HPDE6-E6E7 (cell line): Measurements from ENCODE around the gene WDR64.

Experiments
- DNase-seq: peaks from one replicate; pipeline ENCODE4 v3.0.0; 2011; ENCODE audit warnings: missing footprints; ENCODE audit errors: extremely low spot score

Gene WDR64

DNA sequence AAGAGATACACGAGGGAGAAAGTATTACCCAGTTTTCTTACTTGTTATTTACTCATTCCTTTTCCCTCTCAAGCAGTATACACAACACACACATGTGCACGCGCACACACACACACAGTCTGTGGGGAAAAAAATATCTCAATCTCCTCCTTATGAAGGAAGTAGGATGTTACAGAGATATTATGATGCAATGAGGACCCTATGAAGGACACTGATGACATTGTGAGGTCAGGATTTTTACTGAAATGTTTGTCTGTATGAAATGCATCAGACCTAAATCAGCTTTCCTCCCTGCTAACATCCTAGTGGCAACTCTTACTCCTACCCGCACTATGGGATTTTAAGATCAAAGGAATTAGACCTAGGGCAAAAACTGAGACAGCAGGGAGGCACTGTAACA, at the start of gene WDR64:
TSS of gene WDR64 (plus strand) at position 270 of the 400 bp plus-strand sequence. CDS start 204 bp downstream, outside the sequence.
- no peak for DNase-seq

DNA sequence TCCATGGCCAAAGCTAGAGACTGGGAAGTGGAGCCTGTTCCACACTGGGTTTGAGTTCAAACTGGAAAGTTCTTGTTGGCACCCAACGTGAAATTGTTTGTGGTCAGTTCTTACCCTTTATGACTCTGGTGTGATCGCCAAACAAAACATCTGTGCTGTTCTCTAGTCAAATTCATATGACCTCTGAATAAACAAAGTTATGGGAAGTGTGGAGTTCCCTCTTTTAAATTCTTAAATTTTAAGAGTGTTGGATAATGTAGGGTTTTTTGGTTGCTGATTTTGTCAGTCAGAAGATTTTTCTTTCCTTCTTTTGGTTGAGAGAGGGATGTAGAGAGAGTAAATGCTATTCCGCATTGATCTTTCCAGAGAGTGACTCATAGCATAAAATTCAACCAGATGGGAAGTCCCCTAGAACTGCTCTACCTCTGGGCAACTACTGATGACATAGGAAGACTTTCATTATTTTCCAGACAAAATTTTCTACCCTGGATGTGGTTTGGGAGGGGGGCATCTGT, 48.3 kb upstream of the WDR64 start:
- DNase-seq: no peak

DNA sequence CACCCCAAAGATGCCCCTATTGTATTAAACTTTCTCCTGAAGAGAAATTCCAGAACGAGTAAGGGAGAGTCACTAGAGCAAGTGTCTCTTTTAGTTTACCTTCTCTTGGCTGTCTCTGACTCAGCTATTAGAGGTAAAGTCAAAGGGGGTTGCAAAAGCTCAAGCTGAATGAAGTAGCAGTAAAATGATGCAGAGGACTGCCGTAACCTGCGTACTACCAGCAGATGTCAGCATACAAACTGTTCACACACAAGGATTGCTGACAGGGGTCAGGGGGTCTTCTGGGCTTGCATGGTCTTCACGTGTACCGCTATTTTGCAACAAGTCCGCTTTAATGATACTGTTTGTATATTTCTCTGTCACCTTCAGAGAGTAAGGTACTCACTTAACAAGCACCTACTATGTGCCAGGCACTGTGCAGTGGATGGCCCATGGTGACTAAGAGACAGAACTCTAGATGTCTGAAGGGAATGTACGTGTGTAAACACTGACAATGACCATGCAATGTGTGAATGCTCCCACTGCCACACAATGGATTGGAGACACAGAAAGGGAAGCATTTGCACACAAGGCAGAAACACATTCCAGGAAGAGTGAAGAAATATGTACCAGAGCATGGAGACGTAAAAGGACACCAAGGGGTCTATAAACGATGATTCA, 46.8 kb upstream of the WDR64 start:
- no peak for DNase-seq

DNA sequence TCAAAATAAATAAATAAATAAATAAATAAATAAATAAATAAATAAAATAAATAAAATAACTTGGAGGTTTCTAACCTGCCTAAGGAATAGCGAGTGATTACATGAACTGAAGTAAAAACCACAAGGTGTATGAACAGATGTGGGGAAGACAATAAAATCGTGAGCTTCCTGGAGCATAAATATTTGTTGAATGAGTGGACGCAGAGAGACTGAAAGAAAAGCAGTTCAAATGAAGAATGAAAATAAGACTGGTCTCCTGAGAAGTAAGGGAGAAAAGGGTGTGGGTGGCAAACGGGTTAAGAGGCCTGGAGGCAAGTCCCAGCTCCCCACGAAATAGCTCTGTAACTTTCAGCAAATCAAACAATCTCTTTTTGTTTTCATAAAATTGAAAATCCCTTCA, 45.5 kb upstream of the WDR64 start:
- DNase-seq: peak; percentile 43

DNA sequence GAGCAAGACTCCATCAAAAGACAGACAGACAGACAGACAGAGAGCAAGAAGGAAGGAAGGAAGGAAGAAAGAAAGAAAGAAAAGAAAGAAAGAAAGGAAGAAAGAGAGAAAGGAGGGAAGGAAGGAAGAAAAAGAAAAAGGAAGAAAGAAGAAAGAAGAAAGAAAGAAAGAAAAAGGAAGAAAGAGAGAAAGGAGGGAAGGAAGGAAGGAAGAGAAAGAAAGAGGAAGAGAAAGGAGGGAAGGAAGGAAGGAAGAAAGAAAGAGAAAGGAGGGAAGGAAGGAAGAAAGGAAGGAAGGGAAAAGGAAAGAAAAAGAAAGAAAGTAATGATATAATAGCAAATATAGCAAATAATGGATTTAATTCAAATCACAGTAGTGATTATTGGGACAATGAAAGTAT, 44.6 kb upstream of the WDR64 start:
- DNase-seq: no peak

DNA sequence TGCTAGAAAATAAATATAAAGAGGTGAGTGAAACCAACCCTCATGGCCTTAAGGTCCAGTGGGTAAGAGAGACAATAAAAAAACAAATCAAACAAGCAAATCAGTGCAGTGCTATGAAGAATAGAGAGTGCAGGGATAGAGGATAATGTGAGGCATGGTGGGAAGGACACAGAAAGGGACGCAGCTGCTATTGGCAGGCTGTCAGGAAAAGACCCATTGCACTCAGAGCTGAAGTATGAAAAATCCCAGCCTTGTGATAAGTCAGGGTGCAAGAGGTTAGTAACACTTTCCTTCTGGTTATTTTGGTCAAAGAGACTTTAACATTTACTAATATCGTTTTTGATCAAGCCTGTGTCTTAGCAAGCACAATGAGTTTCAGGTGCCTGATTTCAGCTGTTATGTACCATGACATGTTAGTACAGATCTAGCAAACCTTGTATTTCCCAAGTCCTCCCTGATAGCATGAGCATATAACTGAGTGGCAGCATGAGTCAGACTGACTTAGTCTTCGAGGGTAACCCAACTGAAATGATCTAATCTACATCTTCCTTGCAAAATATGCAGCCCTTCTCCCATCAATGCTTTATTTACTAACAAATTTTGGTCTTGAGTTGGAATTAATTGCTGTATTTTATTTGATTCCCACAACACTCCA, 43.6 kb upstream of the WDR64 start:
- peak; percentile 81 for DNase-seq

DNA sequence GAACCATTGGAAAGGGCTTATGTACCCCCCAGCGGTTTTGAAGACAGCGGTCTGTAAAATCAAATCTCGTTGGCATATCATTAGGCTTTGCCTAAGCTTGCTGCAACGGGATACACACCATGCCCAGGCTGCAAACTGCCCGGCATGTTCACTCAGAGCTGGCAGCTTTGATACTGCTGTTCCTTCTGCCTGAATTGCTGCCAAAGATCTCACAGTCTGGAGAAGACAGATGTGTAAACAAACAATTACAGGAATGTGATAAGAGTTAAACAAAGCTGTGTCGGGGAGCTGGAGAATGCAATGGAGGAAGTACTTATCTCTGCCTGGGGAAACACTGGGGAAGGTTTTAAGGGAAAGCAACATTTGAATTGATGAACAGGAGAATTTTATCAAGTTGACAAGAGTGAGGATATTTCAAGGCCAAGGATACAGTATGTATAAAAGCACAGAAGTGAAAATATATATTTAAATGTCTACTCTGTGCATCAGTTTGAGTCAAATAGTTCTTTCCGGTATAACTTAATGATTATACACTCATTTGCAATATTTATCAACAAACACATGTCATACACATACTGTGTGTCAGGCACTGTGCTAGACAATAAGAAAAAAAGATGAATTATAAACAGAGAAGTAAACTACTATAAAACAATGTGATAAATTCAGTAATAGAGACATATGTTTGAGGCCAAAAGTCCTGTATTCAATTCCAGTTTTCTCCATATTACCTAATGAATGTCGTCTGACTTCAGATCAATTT, 41.8 kb upstream of the WDR64 start:
- no peak for DNase-seq

DNA sequence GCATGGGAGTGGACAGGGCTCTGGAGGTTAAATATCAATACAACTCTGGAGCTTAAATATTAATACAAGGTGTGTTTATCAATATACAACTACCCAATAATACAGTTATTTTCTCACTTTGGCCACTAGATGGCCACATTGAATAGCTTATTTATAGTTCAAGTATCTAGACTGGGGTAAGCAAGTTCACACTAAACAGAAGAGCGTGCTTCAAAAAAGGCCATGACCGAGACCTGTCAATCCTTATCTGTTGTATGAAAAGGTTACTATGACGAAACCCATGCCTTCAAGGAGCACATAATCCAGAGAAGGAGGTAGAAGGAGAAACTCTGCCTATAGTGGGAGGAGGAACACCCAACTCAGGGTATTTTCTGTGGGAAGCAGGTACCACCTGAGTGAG, 41.0 kb upstream of the WDR64 start:
- DNase-seq: no peak

DNA sequence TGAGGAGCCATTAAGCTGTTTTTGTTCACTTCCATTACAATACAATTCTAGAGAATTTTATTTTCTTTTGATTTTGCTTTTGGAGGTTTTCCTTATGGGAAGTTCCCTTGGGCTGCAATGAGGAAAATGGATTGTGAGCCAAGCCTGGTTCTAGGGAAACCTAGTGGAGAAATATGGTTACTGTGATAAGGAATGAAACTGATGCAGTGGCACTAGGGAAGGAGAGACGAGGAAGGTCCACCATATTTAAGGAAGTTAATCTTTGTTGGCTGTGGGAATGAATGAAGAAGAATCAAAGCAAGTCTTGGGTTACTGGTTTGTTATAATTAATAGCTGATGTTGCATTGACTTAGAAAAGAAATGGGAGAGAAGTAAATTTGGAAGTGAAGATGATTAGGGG, 40.3 kb upstream of the WDR64 start:
- no peak for DNase-seq

DNA sequence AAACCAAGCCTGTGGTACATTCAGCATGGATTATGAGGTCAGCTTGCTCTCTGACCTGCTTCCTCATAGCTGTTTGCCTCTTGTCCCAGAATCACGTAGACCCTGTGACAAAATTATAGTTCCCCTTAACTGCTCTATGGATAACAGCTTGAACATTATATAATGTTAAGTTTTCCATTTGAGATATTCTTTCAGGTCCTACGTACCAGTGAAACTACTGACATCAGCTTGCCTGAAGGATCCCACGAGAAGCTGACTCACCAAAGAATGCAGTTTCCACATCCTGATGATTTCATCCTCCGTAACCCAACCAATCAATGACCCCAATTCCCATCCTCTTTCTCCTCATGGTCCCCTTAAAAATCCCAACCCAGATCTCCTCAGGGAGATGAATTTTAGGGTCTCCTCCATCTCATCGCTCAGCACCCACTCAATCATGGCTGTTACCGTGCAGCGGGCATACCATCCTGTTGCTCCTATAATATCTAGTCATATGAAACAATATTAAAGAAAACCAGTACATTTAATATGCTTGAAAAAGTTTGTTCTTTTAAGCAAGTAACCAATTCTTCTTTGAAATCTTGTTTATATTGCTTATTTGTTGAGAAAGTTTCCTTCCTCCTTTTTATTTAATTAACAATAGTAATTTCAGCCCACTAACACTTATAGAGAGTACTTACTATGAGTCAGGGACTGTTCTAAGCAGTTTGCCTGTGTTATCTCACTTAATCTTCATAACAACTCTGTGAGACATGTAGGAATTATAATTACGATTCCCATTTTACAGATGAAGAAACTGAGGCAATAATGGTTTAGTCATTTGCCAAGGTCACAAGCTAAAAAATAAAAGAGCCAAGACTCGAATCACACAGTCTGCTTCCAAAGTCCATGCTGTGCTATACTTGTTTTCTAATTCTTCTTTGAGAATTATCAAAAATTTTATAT, 39.3 kb upstream of the WDR64 start:
- DNase-seq: no peak

DNA sequence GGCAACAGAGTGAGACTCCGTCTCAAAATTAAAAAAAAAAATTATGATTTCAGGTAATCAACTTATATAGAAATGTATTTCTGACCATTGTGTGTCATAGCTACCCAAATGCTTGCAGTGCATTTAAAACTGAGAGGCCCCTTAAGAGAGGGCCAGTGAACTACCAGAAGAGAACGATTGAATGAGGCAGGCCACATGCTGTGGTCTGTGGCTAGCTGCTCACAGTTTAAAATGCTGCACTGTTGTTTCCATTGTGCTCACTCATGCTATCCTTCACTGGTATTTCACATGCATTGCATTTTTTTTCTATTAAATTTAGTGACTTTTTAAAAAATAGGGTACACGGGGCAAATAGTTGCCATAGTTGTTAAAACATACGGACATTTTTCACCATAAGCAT, 37.9 kb upstream of the WDR64 start:
- DNase-seq: no peak

DNA sequence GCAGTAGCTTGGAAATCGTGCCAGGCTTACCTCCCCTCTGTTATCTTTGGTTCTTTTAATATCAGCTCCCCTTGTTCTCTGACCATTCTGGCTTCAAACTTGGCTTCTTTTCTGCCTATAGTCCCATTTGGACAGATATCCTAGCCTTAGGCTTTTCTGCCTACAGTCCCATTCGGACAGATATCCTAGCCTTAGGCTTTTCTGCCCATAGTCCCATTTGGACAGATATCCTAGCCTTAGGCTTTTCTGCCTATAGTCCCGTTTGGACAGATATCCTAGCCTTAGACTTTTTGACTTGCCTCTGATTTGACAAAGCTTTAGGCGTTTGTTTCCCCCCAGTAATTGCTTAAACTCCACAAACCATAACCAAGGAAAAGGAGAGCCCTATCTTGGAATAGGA, 37.5 kb upstream of the WDR64 start:
- DNase-seq: no peak

DNA sequence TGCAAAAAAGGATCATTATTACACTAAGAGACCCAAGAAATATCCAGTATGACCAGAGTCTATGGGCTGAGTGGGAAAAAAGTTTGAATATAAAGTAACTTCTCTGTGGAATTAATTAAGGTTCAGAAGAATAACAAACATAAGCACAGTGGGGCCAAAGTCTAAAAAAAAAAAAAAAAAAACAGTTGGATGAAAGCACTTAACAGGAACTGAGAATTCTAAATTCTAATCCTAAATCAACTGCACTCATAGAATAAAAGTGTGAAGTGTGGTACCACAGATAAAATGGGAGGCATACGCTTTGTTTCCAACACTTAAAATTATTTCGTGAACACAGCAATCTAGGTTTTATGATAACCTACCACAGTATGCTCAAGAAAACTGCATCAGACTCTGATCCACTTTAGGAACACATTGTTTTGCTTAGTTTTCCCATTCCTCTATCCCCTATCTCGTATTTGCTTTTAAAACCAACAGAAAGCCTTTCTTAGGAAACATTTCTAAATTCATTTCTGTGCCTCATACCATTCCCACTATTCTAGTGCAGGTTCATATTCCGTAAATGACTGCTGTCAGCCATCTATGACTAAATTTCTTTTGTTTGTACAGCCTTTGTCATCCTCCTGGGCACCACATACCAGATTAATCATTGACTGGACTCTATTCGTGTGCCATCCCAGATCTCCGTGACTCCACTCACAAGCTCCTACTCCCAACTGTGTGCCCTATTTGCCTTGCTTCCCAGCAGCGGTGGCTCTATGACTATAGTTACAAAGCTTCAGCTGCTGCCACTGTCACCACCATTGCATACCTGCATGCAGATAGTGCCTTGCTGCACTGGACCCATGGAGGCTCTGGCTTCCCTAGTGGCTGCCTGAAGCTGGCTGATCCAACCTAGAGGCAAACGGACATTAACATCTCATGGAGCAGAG, 36.8 kb upstream of the WDR64 start:
- peak; percentile 73 for DNase-seq

DNA sequence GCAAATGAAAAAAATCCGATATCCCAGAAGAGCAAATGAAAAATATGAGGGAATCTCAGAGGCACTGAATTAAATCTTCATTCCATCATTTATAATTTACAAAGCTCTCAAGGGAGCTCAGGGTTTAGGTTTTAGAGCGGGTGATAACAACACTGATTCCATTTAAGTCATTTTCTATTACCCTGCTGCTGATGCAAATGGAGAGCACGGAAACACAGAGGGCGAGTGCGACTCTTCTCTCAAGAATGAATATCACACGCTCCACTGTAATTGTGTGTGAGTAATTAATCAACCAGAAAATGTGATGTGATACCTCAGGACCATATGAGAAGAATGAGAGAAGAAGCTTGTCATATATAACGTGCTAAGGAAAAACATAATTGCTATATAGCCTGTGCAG, 34.7 kb upstream of the WDR64 start:
- no peak for DNase-seq

DNA sequence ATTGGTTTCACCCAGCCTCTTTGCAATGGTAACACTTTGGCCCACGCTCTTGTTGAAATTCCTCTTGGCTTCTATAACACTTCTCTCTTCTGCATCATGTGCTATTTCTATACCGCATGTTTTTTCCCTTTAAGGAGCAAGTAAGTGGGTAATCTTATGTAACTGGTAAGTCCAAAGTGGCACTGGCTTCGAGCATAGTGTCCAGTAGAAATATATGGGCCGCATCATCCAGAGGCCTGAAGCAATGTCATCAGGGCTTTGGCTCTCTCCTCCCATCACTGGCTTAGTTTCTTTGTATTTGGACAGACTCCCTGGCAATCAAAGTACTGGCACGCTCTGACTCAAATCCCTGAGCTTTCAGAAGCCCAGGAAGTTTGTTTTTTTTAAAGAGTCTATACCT, 29.4 kb upstream of the WDR64 start:
- DNase-seq: no peak

DNA sequence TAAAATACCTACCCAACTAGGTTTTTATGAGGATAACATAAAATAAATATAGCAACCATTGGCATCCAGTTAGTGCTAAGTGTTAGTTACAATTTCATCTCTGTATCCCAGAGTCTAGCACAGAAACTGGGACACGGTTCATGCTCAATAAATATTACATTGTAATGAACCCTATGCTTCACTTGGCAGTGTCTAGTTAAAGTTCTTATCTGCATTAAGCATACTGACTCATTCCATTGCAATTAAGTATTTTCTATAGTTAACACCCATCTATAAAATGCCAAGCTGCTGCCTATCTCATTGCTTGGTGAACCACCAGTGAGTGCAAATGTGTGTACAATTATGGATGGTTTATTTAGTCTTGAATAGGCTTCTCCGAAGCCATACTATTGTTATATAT, 27.1 kb upstream of the WDR64 start:
- DNase-seq: no peak

DNA sequence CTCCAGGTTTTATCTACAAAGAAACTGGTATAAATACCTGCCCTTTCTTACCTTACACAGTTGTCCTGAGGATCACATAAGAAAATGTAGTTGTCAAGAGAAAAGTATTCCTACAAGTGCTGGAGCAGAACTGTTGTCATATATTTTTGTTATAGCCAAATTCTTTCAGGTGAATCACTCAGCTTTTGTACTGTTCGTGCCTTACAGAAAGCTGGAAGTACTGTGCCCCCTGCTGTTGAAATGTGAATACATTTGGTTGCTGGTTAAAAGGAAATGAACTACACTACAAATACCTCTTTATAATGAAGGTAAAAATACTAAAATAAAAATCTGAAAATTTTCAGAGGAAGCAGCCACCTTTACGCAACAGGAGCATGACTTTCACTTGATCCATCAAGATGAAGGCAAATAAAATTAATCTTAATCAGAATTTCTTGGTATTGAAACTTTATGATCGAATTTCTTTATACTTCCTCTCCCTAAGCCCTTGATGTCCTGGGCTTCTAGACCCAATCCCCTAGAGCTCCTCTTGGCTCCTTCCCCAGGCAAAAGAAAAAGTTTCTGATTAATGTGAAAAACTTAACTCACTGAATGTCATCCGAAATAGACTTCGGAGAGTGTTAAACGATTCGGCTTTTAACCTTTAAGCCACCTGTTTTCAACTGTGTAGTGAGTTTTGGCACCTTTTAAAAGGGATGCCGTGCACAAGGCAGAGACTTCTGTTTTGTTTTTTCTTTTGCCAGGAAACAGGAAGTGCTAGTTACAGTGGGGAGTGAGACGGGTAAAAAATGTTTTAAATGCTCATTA, 24.4 kb upstream of the WDR64 start:
- no peak for DNase-seq

DNA sequence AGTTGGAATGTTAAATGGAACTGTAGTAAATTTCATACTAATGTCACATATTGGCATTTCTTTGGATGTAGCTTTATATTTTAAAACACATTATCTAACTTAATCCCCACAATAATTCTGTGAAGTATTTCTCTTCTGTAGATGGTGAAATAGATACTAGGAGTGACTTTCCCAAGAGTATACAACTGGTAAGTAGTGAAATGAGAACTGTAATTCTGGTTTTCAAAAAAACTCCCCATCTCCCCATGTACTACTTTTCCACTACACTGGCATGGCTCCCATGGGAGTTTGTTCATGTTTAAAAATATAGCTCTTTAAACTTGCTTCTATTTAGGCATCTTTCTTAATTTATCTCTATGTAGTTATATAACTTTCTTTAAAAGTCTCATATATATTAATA, 22.1 kb upstream of the WDR64 start:
- no peak for DNase-seq

DNA sequence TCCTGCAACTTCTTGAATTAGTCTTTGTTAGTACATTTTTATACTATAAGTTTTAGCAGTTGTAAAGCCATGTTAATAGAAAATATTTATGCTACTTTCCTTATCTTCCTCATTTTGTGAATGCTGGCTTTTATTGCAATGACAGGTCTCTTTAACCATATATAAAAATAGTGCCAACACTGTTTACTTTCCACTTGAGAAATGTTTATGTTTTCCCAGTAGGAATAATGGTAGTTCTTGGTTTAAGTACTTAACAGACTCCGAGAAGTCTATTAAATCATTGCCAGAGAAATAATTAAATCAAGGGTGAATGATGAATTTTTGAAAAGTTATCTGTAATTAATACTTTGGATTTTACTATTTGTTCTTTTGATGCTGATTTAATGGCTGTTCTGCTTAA, 21.6 kb upstream of the WDR64 start:
- no peak for DNase-seq

DNA sequence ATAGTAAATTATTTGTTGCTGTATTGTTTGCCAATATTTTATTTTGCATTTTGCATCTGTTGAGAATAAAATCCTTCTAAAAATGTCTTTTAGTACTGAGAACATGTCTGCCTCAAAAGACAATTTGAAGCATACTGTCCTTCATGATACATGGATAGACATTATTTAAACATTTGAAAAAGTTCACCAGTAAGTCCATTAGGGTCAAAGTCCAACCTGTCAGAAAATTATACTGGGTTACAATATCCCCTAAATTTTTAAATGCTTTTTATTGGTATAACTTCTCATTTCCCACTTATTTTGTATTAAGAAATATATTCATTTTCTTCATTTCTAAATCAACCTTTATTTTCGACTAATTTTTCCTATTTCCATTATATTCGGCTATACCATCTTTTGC, 21.2 kb upstream of the WDR64 start:
- no peak for DNase-seq
